Karpas-422 (cell line): ENCODE data around the gene FPGT. TPM values are rescaled to one million over a fixed set of nuclear protein-coding genes. Genes with fewer than 3 reads are reported as not detected.
A peak's percentile ranks its signal among the peaks of the same experiment; 100 is the strongest.

Experiments used
- DNase-seq: peaks from one replicate; pipeline ENCODE4 v3.0.0-alpha.2; 2015
- H2AFZ ChIP-seq: fragments of 200-600 bp; sonication (generic); 2 replicates; pipeline ENCODE4 v1.6.1; 2014; ENCODE audit warnings: antibody characterized with exemption, low read length, mixed read lengths
- H3K27ac ChIP-seq: fragments of 200-600 bp; sonication (generic); 2 replicates; pipeline ENCODE4 v1.5.1; 2014; ENCODE audit warnings: mild to moderate bottlenecking, low read length, moderate library complexity
- H3K27me3 ChIP-seq: fragments of 200-600 bp; sonication (generic); 2 replicates; pipeline ENCODE4 v1.6.1; 2014; ENCODE audit warnings: low read length, mixed read lengths
- H3K36me3 ChIP-seq: fragments of 200-600 bp; sonication (generic); 2 replicates; pipeline ENCODE4 v1.6.1; 2014; ENCODE audit warnings: low read length, mixed read lengths; ENCODE audit not compliant: insufficient read depth
- H3K4me1 ChIP-seq: fragments of 200-600 bp; sonication (generic); 2 replicates; pipeline ENCODE4 v1.6.1; 2014; ENCODE audit warnings: mild to moderate bottlenecking, low read length, mixed read lengths
- H3K4me2 ChIP-seq: fragments of 200-600 bp; sonication (generic); 2 replicates; pipeline ENCODE4 v1.6.1; 2014; ENCODE audit warnings: low read length, low read depth, mild to moderate bottlenecking; ENCODE audit not compliant: poor library complexity, severe bottlenecking
- H3K4me3 ChIP-seq: fragments of 200-600 bp; sonication (generic); 2 replicates; pipeline ENCODE4 v1.5.1; 2014; ENCODE audit warnings: mild to moderate bottlenecking, antibody characterized with exemption, low read length, mixed read lengths
- H3K79me2 ChIP-seq: fragments of 200-600 bp; sonication (generic); 2 replicates; pipeline ENCODE4 v1.6.1; 2014; ENCODE audit warnings: mild to moderate bottlenecking, low read length, mixed read lengths
- H3K9ac ChIP-seq: fragments of 200-600 bp; sonication (generic); 2 replicates; pipeline ENCODE4 v1.6.0; 2014; ENCODE audit warnings: low read length
- H3K9me2 ChIP-seq: fragments of 200-600 bp; sonication (generic), shearing (Covaris generic); replicated peaks from 2 replicates; pipeline ENCODE4 v1.6.0; 2014; ENCODE audit warnings: mild to moderate bottlenecking, low read length, moderate library complexity; ENCODE audit not compliant: insufficient read depth
- H3K9me3 ChIP-seq: fragments of 300-700, 200-600 bp; sonication (generic); 2 replicates; pipeline ENCODE4 v1.6.1; 2014; ENCODE audit warnings: low read length, mixed read lengths
- H4K20me1 ChIP-seq: fragments of 200-600 bp; sonication (generic); 2 replicates; pipeline ENCODE4 v1.6.1; 2014; ENCODE audit warnings: mild to moderate bottlenecking, antibody characterized with exemption, low read length, low read depth; ENCODE audit not compliant: insufficient read depth
- total RNA-seq: library from RNA; depleted of rRNA; stranded (reverse); fragments of >200 nt; shearing (Covaris generic); gene quantifications from 2 replicates; pipeline ENCODE4 v1.2.3, GENCODE V29; 2014; ENCODE audit warnings: low replicate concordance

Gene FPGT
- total RNA-seq, 1 experiment from 2014 or later, result 14.2 TPM

- H3K9ac ChIP-seq, result peak overlapping the region; percentile 75
- H3K4me1 ChIP-seq, result peaks cover 18% of the 10 kb centered on the region
- peak overlapping the region; percentile 73 for H3K4me3 ChIP-seq
- H2AFZ ChIP-seq, result peak overlapping the region; percentile 89; the same call in 1 of the 2 replicates
- H4K20me1 ChIP-seq, result no peaks in the 10 kb centered on the region
- no peaks in the 10 kb centered on the region for H3K36me3 ChIP-seq
- no peak for DNase-seq
- H3K27ac ChIP-seq, result no peak overlapping the region
- H3K4me2 ChIP-seq, result peak overlapping the region; percentile 90
- H3K9me2 ChIP-seq, result no peaks in the 10 kb centered on the region
- no peaks in the 10 kb centered on the region for H3K79me2 ChIP-seq
- no peaks in the 10 kb centered on the region for H3K27me3 ChIP-seq
- no peaks in the 10 kb centered on the region for H3K9me3 ChIP-seq
These were observed 787 bp upstream of the FPGT start for GRCh38 chr1:74197255-74197654.

- Histone ChIP-seq H3K9me3 (no peaks in the 10 kb centered on the region), H3K9me2 (no peaks in the 10 kb centered on the region), H3K4me3 (peak overlapping the region; percentile 73), H4K20me1 (no peaks in the 10 kb centered on the region), H3K9ac (no peak overlapping the region), H3K27ac (no peak overlapping the region), H3K4me2 (peak overlapping the region; percentile 90), H3K79me2 (no peaks in the 10 kb centered on the region), H3K36me3 (no peaks in the 10 kb centered on the region), H3K27me3 (no peaks in the 10 kb centered on the region), H2AFZ (peak overlapping the region; percentile 86; the same call in 1 of the 2 replicates), H3K4me1 (peaks cover 18% of the 10 kb centered on the region)
- DNase-seq, result no peak
These were observed 1.5 kb downstream of the FPGT start for GRCh38 chr1:74199504-74199903.

- Histone ChIP-seq H3K27me3 (no peaks in the 10 kb centered on the region), H4K20me1 (no peaks in the 10 kb centered on the region), H3K9ac (no peak overlapping the region), H3K4me1 (no peaks in the 10 kb centered on the region), H2AFZ (no peak overlapping the region), H3K9me2 (no peaks in the 10 kb centered on the region), H3K9me3 (no peaks in the 10 kb centered on the region), H3K36me3 (no peaks in the 10 kb centered on the region), H3K79me2 (no peaks in the 10 kb centered on the region), H3K4me2 (no peak overlapping the region), H3K4me3 (no peak overlapping the region), H3K27ac (no peak overlapping the region)
- no peak for DNase-seq
These were observed 7.2 kb downstream of the FPGT start for GRCh38 chr1:74205266-74205665.

GRCh38 chr1:74215229-74215628 is 17.2 kb downstream of the FPGT start:
- no peaks in the 10 kb centered on the region for H4K20me1 ChIP-seq
- H3K27ac ChIP-seq, result no peak overlapping the region
- H2AFZ ChIP-seq, result no peak overlapping the region
- no peaks in the 10 kb centered on the region for H3K36me3 ChIP-seq
- no peaks in the 10 kb centered on the region for H3K4me1 ChIP-seq
- H3K9ac ChIP-seq, result no peak overlapping the region
- no peaks in the 10 kb centered on the region for H3K79me2 ChIP-seq
- no peak overlapping the region for H3K4me2 ChIP-seq
- H3K4me3 ChIP-seq, result no peak overlapping the region
- no peaks in the 10 kb centered on the region for H3K9me3 ChIP-seq
- DNase-seq, result no peak
- no peaks in the 10 kb centered on the region for H3K9me2 ChIP-seq
- H3K27me3 ChIP-seq, result no peaks in the 10 kb centered on the region

DNA sequence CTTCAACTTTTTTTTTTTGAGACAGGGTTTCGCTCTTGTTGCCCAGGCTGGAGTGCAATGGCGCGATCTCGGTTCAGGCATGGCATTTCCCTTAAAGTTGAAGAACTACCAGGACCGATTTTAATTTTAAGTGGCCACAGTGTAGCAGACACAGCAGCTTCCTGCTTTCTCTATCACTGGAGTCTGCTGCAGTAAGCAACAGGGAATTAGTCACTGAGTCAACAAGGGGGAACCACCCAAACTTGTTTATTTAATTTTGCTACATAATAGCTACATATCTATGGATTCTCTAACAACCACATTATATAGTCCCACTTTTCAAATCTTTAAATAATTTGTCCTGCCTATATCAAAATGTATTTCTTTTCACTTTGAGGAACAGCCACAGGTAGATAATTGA is 24.7 kb downstream of the FPGT start:
- H2AFZ ChIP-seq, result no peak overlapping the region
- no peak overlapping the region for H3K27ac ChIP-seq
- H3K9ac ChIP-seq, result no peak overlapping the region
- H3K4me2 ChIP-seq, result no peak overlapping the region
- H3K9me2 ChIP-seq, result no peaks in the 10 kb centered on the region
- DNase-seq, result no peak
- H3K27me3 ChIP-seq, result no peaks in the 10 kb centered on the region
- H3K9me3 ChIP-seq, result no peaks in the 10 kb centered on the region
- H3K79me2 ChIP-seq, result no peaks in the 10 kb centered on the region
- no peaks in the 10 kb centered on the region for H3K36me3 ChIP-seq
- H3K4me3 ChIP-seq, result no peak overlapping the region
- no peaks in the 10 kb centered on the region for H4K20me1 ChIP-seq
- no peaks in the 10 kb centered on the region for H3K4me1 ChIP-seq

DNA sequence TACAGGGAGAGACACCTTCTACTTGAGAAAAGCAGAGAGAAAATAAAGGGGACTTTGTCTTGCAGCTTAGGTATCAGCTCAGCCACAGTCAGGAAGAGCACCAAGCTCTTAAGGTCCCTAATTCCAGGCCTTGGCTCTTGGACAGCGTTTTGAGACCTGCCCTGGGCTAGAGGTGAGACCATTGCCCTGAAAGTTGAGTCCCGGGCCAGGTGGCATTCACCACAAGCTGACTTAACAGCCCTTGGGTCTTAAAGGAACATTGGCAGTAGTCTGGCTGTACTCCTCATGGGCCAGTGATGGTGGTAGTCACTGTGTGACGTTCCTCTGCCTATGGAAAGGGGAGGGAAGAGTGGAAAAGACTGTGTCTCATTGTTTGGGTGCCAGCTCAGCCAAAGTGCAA is 25.4 kb downstream of the FPGT start:
- H3K27me3 ChIP-seq, result no peaks in the 10 kb centered on the region
- DNase-seq, result no peak
- no peak overlapping the region for H3K4me2 ChIP-seq
- no peaks in the 10 kb centered on the region for H4K20me1 ChIP-seq
- no peaks in the 10 kb centered on the region for H3K9me2 ChIP-seq
- no peak overlapping the region for H3K9ac ChIP-seq
- H3K27ac ChIP-seq, result no peak overlapping the region
- no peaks in the 10 kb centered on the region for H3K79me2 ChIP-seq
- no peaks in the 10 kb centered on the region for H3K36me3 ChIP-seq
- no peak overlapping the region for H3K4me3 ChIP-seq
- H2AFZ ChIP-seq, result no peak overlapping the region
- H3K9me3 ChIP-seq, result no peaks in the 10 kb centered on the region
- H3K4me1 ChIP-seq, result no peaks in the 10 kb centered on the region

DNA sequence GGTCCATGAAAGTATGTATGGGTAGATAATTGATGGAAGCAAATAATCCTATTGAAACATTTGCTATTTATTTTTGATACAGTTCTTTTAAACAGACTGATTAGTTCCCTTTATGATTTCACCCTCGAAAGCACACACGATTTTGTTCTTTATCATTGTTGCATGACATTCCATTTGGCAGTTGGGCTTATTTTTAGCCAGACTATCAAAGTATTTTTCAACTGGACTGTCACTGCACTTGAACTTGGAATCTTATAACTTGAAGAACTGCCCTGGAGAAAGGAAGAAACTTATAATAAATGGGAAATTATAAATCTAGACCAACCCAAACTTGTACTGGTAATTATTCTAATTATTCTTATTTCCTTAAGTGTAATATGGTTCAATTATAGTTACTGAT is 37.1 kb downstream of the FPGT start, which contains the start of gene TNNI3K:
TNNI3K (plus strand) TSS at position 235 of the 400 bp plus-strand sequence; CDS start at position 300, 65 bp downstream.
- Histone ChIP-seq H3K4me1 (no peaks in the 10 kb centered on the region), H3K9me3 (no peaks in the 10 kb centered on the region), H3K9me2 (no peaks in the 10 kb centered on the region; the same call in 1 of the 2 replicates), H3K79me2 (no peaks in the 10 kb centered on the region), H3K4me2 (no peak within 1 kb of the TSS), H3K4me3 (no peak within 1 kb of the TSS), H3K27ac (no peak within 1 kb of the TSS), H2AFZ (no peak within 1 kb of the TSS), H4K20me1 (no peaks in the 10 kb centered on the region), H3K36me3 (no peaks in the 10 kb centered on the region), H3K9ac (no peak within 1 kb of the TSS), H3K27me3 (no peaks in the 10 kb centered on the region)
- no peak for DNase-seq

GRCh38 chr1:74236440-74236839 is 38.4 kb downstream of the FPGT start:
- Histone ChIP-seq H3K9ac (no peak overlapping the region), H2AFZ (no peak overlapping the region), H3K79me2 (no peaks in the 10 kb centered on the region), H3K27ac (no peak overlapping the region), H3K36me3 (no peaks in the 10 kb centered on the region), H3K4me2 (no peak overlapping the region), H3K9me3 (no peaks in the 10 kb centered on the region), H4K20me1 (no peaks in the 10 kb centered on the region), H3K9me2 (no peaks in the 10 kb centered on the region; the same call in 1 of the 2 replicates), H3K4me3 (no peak overlapping the region), H3K27me3 (no peaks in the 10 kb centered on the region), H3K4me1 (no peaks in the 10 kb centered on the region)
- DNase-seq, result no peak

GRCh38 chr1:74237035-74237434 is 39.0 kb downstream of the FPGT start:
- Histone ChIP-seq H2AFZ (no peak overlapping the region), H3K4me3 (no peak overlapping the region), H3K79me2 (no peaks in the 10 kb centered on the region), H3K4me1 (no peaks in the 10 kb centered on the region), H3K9ac (no peak overlapping the region), H3K9me2 (no peaks in the 10 kb centered on the region; the same call in 1 of the 2 replicates), H3K36me3 (no peaks in the 10 kb centered on the region), H3K27ac (no peak overlapping the region), H4K20me1 (no peaks in the 10 kb centered on the region), H3K27me3 (no peaks in the 10 kb centered on the region), H3K4me2 (no peak overlapping the region), H3K9me3 (no peaks in the 10 kb centered on the region)
- no peak for DNase-seq
